COR-L47 (cell line): ENCODE measurements around the gene BORCS5.

ENCODE experiments used
- DNase-seq: peaks from one replicate; lab custom pipeline; 2025; lab: John Stamatoyannopoulos, UW

BORCS5 gene

DNA sequence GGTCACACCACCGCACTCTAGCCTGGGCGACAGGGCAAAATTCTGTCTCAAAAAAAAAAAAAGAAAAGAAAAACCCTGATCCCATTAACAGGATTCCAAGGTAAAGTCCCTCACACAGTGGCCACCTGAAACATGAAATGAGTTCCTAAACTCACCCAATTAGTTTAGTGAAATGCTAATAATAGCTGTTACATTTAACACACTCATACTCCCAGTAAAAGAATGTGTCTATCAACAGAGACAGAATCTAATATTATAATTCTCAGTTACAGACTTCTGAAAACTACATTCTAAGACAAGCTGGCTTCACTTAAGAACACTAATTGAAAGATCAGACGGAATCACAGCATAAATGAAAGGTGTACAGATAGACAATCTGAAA, 161.6 kb downstream of the BORCS5 start:
- DNase-seq: no peak

DNA sequence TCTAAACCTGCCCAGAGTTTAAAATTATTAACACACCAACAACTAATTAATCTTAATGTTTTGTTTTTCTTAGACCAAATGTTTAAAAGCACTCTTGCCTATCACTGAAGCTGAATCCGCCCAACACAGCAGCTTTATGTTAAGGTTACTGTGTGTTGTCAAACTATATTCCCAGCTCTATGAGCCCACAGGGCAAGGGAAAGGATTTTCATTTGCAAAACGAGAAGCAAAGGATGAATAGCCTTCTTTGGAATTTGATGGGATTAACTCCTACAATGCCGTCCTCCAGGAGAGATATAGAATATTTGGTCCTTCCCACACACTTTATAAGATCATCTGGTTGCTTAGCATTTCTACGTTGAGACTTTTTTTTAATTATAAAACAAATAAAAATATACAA, 162.0 kb downstream of the BORCS5 start:
- DNase-seq: no peak
